Measurements from ENCODE around the gene ICA1. TPM values are rescaled to one million over a fixed set of nuclear protein-coding genes. Genes with fewer than 3 reads are reported as not detected.

Gene ICA1
- total and polyA plus RNA-seq, 2 of the 13 experiments (the other 11 are each of a cell fraction or from before 2014, with no cell fraction given), result 0.29 TPM; not detected in 1

DNA sequence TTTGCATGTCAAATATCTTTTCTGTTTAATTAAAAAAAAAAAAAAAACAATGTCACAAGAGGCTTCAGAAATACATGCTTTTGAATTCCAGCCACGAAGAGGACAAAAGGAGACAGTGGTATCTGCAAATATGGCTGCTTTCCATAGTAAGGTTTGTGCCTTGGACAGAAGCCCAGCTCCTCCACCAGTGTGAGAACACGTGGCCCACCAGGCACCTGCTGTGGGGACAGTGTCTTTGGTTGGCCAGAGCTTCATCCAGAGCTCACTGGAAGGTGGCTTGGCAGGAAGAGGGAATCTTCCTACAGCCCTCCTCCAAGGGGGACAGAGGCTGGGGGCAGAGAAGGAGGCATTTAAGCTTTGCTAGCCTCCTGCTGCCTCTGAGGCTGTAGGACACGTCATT lies 148.8 kb downstream of the ICA1 start (continued):
- TF ChIP-seq, protein P1, sequence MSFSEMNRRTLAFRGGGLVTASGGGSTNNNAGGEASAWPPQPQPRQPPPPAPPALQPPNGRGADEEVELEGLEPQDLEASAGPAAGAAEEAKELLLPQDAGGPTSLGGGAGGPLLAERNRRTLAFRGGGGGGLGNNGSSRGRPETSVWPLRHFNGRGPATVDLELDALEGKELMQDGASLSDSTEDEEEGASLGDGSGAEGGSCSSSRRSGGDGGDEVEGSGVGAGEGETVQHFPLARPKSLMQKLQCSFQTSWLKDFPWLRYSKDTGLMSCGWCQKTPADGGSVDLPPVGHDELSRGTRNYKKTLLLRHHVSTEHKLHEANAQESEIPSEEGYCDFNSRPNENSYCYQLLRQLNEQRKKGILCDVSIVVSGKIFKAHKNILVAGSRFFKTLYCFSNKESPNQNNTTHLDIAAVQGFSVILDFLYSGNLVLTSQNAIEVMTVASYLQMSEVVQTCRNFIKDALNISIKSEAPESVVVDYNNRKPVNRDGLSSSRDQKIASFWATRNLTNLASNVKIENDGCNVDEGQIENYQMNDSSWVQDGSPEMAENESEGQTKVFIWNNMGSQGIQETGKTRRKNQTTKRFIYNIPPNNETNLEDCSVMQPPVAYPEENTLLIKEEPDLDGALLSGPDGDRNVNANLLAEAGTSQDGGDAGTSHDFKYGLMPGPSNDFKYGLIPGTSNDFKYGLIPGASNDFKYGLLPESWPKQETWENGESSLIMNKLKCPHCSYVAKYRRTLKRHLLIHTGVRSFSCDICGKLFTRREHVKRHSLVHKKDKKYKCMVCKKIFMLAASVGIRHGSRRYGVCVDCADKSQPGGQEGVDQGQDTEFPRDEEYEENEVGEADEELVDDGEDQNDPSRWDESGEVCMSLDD (CRISPR knock-in tag; IDR thresholded peaks at IDR 0.05; ENCODE audit: borderline replicate concordance), result no peak
- TF ChIP-seq ZNF225 (CRISPR knock-in tag; IDR thresholded peaks at IDR 0.05) (no peak), ARNT (IDR thresholded peaks at IDR 0.05) (no peak), ZBTB7B (CRISPR knock-in tag; IDR thresholded peaks at IDR 0.05) (no peak), MAFK (conservative IDR thresholded peaks at IDR 0.05 in 1 of 2, IDR thresholded peaks at IDR 0.05 in 1 of 2; ENCODE audit: low read length in 2 of 2) (no peak)

DNA sequence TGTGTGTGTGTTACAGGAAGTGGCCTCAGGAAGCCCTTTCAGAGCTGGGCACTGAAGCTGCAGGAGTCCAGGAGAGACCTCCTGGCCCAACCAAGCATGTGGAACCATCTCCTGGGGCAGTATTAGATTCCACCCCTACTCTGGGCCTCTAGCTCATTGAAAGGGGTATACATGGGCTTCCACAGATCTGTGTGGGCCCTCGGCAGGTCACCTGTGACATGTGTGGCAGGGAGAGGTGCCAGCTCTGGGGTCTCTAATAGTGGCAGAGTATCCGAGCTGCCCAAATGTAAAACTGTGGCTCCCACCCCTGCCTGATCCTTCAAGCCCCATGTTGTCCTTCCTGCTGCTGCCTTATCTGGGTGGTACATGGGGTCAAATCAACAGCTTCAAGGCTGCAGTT lies 149.3 kb downstream of the ICA1 start:
- intact Hi-C loops (cut with micrococcal nuclease; ENCODE audit: unreplicated experiment) (no loop called here), in situ Hi-C loops (cut with HindIII; ENCODE audit: extremely low pct_ligation_motif_present, low pct_unique_long_range_greater_than_20kb) (no loop called here)
- Histone ChIP-seq H3K4me3 (replicated peaks in 1 of 3; ENCODE audit: insufficient read depth in 1 of 3, low read depth in 2 of 3, low read length in 3 of 3) (no peak overlapping the region), H3K36me3 (replicated peaks in 1 of 2; ENCODE audit: control insufficient read depth in 1 of 2, insufficient read depth in 2 of 2, low read length in 2 of 2) (no peaks in the 10 kb centered on the region), H3K27me3 (ENCODE audit: control insufficient read depth in 1 of 2, insufficient read depth in 2 of 2, low read length in 2 of 2) (peaks cover 0 to 3% of the 10 kb centered on the region in 2 experiments; a peak in 1 of 5 replicates), H3K79me2 (ENCODE audit: insufficient read depth, low read length) (no peaks in the 10 kb centered on the region), H3K27ac (ENCODE audit: extremely low read length, insufficient read depth, low read length) (no peak overlapping the region), H3K4me1 (ENCODE audit: insufficient read depth, low read length) (no peaks in the 10 kb centered on the region), H2AFZ (ENCODE audit: low read length) (no peak overlapping the region), H4K20me1 (ENCODE audit: insufficient read depth, low read length) (no peaks in the 10 kb centered on the region), H3K4me2 (ENCODE audit: low read depth, low read length) (no peak overlapping the region), H3K9ac (ENCODE audit: insufficient read depth, low read depth, low read length) (no peak overlapping the region), H3K9me3 (ENCODE audit: low read length) (no peaks in the 10 kb centered on the region)
- DNase-seq (ENCODE audit: low spot score), result no peak
- no CpG with 5 or more reads among the region's 2 CpGs for WGBS (ENCODE audit: low lambda C conversion rate)
- POLR2A ChIA-PET, result no interaction called here
- no TSS peak for BruUV-seq (replicated peaks)
- CTCF ChIA-PET (ENCODE audit: low intra/inter-chr PET ratio, low total read pairs), result no interaction called here
- FAIRE-seq, result no peak
- ATAC-seq, result no peak
- TF ChIP-seq, protein P2, sequence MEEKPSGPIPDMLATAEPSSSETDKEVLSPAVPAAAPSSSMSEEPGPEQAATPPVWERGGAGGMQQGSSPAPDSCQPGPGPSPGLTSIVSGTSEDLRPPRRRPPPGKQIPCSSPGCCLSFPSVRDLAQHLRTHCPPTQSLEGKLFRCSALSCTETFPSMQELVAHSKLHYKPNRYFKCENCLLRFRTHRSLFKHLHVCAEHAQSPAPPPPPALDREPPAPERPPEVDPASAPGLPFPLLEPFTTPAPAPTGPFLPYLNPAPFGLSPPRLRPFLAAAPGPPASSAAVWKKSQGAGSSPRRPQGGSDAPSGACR (CRISPR knock-in tag; IDR thresholded peaks at IDR 0.05), result no peak
- TF ChIP-seq ASH2L (IDR thresholded peaks at IDR 0.05; ENCODE audit: insufficient read length, low read depth, low read length), result no peak
- no peak for TF ChIP-seq KDM4B (CRISPR knock-in tag; IDR thresholded peaks at IDR 0.05)
- TF ChIP-seq, protein P3, sequence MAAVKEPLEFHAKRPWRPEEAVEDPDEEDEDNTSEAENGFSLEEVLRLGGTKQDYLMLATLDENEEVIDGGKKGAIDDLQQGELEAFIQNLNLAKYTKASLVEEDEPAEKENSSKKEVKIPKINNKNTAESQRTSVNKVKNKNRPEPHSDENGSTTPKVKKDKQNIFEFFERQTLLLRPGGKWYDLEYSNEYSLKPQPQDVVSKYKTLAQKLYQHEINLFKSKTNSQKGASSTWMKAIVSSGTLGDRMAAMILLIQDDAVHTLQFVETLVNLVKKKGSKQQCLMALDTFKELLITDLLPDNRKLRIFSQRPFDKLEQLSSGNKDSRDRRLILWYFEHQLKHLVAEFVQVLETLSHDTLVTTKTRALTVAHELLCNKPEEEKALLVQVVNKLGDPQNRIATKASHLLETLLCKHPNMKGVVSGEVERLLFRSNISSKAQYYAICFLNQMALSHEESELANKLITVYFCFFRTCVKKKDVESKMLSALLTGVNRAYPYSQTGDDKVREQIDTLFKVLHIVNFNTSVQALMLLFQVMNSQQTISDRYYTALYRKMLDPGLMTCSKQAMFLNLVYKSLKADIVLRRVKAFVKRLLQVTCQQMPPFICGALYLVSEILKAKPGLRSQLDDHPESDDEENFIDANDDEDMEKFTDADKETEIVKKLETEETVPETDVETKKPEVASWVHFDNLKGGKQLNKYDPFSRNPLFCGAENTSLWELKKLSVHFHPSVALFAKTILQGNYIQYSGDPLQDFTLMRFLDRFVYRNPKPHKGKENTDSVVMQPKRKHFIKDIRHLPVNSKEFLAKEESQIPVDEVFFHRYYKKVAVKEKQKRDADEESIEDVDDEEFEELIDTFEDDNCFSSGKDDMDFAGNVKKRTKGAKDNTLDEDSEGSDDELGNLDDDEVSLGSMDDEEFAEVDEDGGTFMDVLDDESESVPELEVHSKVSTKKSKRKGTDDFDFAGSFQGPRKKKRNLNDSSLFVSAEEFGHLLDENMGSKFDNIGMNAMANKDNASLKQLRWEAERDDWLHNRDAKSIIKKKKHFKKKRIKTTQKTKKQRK (IDR thresholded peaks at IDR 0.05; ENCODE audit: low read length), result no peak
- TF ChIP-seq ELF3 (CRISPR knock-in tag; IDR thresholded peaks at IDR 0.05), result no peak
- TF ChIP-seq, protein P4, sequence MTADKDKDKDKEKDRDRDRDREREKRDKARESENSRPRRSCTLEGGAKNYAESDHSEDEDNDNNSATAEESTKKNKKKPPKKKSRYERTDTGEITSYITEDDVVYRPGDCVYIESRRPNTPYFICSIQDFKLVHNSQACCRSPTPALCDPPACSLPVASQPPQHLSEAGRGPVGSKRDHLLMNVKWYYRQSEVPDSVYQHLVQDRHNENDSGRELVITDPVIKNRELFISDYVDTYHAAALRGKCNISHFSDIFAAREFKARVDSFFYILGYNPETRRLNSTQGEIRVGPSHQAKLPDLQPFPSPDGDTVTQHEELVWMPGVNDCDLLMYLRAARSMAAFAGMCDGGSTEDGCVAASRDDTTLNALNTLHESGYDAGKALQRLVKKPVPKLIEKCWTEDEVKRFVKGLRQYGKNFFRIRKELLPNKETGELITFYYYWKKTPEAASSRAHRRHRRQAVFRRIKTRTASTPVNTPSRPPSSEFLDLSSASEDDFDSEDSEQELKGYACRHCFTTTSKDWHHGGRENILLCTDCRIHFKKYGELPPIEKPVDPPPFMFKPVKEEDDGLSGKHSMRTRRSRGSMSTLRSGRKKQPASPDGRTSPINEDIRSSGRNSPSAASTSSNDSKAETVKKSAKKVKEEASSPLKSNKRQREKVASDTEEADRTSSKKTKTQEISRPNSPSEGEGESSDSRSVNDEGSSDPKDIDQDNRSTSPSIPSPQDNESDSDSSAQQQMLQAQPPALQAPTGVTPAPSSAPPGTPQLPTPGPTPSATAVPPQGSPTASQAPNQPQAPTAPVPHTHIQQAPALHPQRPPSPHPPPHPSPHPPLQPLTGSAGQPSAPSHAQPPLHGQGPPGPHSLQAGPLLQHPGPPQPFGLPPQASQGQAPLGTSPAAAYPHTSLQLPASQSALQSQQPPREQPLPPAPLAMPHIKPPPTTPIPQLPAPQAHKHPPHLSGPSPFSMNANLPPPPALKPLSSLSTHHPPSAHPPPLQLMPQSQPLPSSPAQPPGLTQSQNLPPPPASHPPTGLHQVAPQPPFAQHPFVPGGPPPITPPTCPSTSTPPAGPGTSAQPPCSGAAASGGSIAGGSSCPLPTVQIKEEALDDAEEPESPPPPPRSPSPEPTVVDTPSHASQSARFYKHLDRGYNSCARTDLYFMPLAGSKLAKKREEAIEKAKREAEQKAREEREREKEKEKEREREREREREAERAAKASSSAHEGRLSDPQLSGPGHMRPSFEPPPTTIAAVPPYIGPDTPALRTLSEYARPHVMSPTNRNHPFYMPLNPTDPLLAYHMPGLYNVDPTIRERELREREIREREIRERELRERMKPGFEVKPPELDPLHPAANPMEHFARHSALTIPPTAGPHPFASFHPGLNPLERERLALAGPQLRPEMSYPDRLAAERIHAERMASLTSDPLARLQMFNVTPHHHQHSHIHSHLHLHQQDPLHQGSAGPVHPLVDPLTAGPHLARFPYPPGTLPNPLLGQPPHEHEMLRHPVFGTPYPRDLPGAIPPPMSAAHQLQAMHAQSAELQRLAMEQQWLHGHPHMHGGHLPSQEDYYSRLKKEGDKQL (CRISPR knock-in tag; IDR thresholded peaks at IDR 0.05; ENCODE audit: low read depth), result no peak
- TF ChIP-seq GFI1 (CRISPR knock-in tag; IDR thresholded peaks at IDR 0.05; ENCODE audit: borderline replicate concordance), result no peak
